ENCODE data around the gene FN3K. TPM values are rescaled to one million over a fixed set of nuclear protein-coding genes. Genes with fewer than 3 reads are reported as not detected.
A peak's percentile ranks its signal among the peaks of the same experiment; 100 is the strongest.

The FN3K gene
- total and polyA plus RNA-seq, 2 of the 13 experiments (the other 11 are each of a cell fraction or from before 2014, with no cell fraction given): 3.5 to 12.2 TPM

GRCh38 chr17:82751571-82752370, 16.4 kb downstream of the FN3K start, which contains the start of gene TBCD (continued):
- TF ChIP-seq PRMT3 (CRISPR knock-in tag; IDR thresholded peaks at IDR 0.05; ENCODE audit: borderline replicate concordance, low read depth) (no peak), MTF2 (CRISPR knock-in tag; IDR thresholded peaks at IDR 0.05; ENCODE audit: borderline replicate concordance) (peak; percentile 94; the same call in 1 of the 2 replicates), YEATS2 (CRISPR knock-in tag; IDR thresholded peaks at IDR 0.05; ENCODE audit: borderline replicate concordance) (peak; percentile 85), ZNF235 (CRISPR knock-in tag; IDR thresholded peaks at IDR 0.05; ENCODE audit: borderline replicate concordance) (peak; percentile 64; the same call in 1 of the 2 replicates), NFE2 (CRISPR knock-in tag; IDR thresholded peaks at IDR 0.05) (no peak), LRRFIP1 (CRISPR knock-in tag; conservative IDR thresholded peaks at IDR 0.05) (no peak), ZNF772 (CRISPR knock-in tag; IDR thresholded peaks at IDR 0.05) (peak; percentile 98), NCOA2 (CRISPR knock-in tag; IDR thresholded peaks at IDR 0.05) (no peak), SKI (IDR thresholded peaks at IDR 0.05; ENCODE audit: partially characterized antibody) (peak; percentile 58), SOX13 (IDR thresholded peaks at IDR 0.05) (no peak), SOX13 (CRISPR knock-in tag; conservative IDR thresholded peaks at IDR 0.05 in 1 of 2, IDR thresholded peaks at IDR 0.05 in 1 of 2) (peak in 1 of 2 experiments; percentile 59; a peak in 2 of 4 replicates), ZNF160 (CRISPR knock-in tag; IDR thresholded peaks at IDR 0.05) (peak; percentile 56; the same call in 1 of the 2 replicates), ZNF704 (CRISPR knock-in tag; IDR thresholded peaks at IDR 0.05; ENCODE audit: borderline replicate concordance) (peak; percentile 86), ZNF883 (CRISPR knock-in tag; IDR thresholded peaks at IDR 0.05; ENCODE audit: not compliant biosample characterization) (peak; percentile 99), ZNF264 (CRISPR knock-in tag; IDR thresholded peaks at IDR 0.05) (peak; percentile 68; the same call in 1 of the 2 replicates), CREM (IDR thresholded peaks at IDR 0.05) (no peak; the same call in 1 of the 2 replicates), CREM (CRISPR knock-in tag; IDR thresholded peaks at IDR 0.05) (peak; percentile 37; the same call in 1 of the 2 replicates), KDM6A (CRISPR knock-in tag; IDR thresholded peaks at IDR 0.05; ENCODE audit: low read depth) (no peak), ZBTB34 (CRISPR knock-in tag; IDR thresholded peaks at IDR 0.05) (peak; percentile 57; the same call in 1 of the 2 replicates), HNRNPH1 (optimal IDR thresholded peaks at IDR 0.05; ENCODE audit: low read depth, low read length) (no peak), ZNF619 (CRISPR knock-in tag; IDR thresholded peaks at IDR 0.05) (peak; percentile 95; the same call in 1 of the 2 replicates), ZNF530 (CRISPR knock-in tag; IDR thresholded peaks at IDR 0.05; ENCODE audit: low read depth) (no peak), ZNF3 (CRISPR knock-in tag; IDR thresholded peaks at IDR 0.05) (no peak; the same call in 1 of the 2 replicates)
